HG03175 (cell line): Measurements from ENCODE around the gene ESYT3.
"Not testable (repeated sequence)": the region's sequence is repeated elsewhere in the genome, so short reads cannot be mapped to it uniquely, and the experiment has no call there.

ENCODE experiments used
- ATAC-seq: cut with Tn5 transposase; IDR thresholded peaks from one replicate; pipeline ENCODE4 v1.9.1; 2021; ENCODE audit warnings: mild to moderate bottlenecking, moderate library complexity; ENCODE audit not compliant: unreplicated experiment

Gene ESYT3

DNA sequence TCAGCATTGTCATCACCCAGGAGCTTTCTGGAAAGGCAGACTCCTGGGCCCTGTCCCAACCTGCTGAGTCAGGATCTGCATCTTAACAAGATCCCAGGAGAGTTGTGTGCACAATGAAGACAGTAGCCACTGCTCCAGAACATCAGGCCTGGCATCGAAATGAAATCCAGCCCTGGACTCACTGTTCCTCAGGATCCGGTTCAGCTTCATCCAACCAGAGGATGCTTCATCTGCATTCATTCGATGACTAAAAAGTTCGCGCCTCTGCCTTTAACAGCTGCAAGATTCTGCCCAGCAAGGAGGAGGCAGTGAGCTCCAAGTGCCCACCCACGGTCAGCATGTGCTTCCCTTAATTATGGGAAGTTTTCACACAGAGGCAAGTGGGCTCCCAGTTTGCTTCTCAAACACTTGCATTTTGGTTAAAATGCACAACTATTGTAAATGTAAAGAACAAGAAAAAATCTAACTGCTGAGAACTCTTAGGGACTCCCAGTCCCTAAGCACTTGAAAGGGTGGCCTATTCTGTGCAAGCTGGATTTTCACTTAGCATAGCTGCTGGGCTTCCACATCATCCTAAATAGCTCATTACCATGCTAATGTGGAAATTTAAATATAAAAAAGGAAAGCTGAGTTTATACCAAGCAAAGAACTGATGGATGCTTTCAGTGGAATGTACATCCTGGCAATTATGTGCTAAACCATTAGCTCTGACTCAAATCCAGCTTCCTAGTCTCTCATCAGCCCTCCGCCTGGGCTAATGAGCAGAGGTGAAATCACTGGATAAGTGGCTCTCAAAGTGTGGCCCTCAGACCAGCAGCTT lies 25.5 kb upstream of the ESYT3 start:
- ATAC-seq = no peak

DNA sequence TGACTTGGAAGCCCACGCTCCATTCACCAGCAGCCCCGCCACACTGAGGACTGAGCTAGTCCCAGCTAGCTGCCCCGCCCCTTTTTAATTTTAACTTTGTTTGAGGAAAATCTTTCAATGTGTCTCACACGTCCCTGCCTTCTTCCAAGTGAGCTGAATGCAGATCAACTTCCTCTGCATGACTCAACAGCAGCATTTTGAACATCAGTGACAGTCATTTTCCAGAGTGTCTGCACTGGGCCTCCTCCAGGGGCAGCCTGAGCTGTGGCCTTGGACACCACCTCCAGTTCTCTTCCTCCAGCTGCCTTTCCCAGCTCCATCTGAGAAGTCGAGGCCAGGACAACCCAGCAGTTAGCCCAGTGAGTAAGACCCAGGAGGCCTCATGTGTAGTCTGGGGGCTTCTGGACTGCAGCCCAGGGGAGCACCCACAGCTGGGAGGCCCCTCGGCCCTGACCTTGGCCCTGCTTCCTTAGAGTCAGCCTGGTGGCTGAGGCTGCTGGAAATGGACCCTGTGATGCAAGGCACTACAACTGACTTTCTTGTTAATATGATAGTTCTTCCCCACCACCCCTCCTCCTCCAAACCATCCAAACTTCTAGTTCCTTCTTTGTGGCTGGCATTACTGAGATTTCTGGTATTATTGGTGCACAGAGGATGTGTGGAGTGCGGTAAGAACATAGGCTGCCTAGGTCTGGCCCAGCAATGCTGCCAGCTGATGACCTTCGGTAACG lies 21.4 kb upstream of the ESYT3 start:
- no peak for ATAC-seq

DNA sequence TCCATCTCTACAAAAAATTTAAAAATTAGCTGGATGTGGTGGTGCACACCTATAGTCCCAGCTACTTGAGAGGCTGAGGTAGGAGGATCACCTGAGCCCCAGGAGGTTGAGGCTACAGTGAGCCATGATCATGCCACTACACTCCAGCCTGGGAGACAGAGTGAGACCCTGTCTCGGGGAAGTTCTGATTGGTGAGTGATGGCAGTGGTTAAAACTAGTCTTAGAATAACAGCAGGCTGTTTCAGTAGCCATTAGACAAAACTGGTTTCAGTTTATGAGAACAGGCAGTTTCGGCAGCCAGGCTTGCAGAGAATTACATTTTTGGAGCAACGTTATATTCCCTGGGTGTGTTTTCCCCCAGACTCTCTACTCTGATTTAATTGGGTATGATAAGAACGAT lies 18.2 kb upstream of the ESYT3 start:
- ATAC-seq = not testable (repeated sequence)

DNA sequence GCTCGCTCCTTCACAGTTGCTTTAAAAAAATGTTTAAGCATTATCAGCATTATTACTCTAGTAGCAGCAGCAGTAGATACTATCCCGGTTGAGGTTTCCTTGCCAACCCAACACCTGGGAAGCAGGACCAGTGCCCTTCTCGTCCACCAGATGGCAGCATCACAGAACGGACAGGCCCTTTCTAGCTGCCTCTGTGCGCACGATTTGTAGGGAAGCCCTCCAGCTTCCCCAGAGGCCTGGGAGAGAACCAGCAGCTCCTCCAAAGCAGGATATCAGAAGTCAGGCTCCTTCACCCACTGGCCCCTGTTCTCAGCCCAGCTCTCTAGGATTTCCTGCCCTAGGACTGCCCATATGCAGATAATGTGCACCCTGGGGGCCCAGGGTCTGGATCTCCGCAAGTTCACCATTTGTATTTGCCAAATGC lies 16.8 kb upstream of the ESYT3 start:
- peak; percentile 87 for ATAC-seq

DNA sequence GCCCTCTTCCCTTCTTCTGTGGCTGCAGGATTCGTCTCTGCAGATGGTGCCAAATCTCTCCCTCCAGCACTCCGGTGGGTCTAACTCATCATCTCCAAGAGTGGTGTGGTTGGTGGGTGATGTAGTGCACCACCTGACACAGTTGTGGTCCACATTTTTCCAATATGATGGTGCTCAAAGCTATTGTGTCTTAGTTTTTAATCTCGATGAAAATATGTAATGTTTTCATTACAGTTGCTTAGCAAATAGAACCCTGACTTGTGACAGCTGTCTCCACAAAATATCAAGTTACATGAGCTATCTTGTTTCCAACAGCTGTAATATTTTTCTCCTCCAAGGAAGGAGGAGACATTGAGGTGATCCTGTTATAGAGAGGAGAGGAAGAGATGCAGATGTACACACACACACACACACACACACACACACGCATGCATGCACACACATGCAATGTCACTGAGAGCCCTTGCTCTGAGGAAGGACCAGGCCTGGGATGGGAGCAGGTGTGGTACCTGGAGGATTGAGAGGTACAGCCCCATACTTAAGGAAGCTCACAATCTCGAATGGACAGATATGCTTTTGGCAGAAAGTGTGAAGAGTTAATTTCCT lies 15.7 kb upstream of the ESYT3 start:
- ATAC-seq = no peak

DNA sequence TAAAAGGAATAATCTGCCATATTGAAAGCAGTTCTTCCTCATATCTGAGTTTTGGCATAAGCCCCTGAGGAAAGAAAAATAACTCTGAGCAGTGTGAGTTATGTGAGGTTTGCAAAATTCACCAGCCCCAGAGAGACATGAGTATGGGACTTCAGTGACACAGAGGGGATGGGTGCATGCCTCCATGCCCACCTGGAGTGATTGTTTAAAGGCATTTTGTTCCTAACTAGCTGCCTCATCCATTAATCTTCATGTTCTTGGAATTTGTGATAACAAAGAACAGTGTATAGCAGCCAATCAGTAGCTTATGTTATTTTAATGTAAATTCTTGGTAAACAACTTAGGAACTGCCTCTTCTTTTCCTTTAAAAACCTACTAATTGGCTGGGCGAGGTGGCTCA lies 11.1 kb upstream of the ESYT3 start:
- ATAC-seq = no peak

DNA sequence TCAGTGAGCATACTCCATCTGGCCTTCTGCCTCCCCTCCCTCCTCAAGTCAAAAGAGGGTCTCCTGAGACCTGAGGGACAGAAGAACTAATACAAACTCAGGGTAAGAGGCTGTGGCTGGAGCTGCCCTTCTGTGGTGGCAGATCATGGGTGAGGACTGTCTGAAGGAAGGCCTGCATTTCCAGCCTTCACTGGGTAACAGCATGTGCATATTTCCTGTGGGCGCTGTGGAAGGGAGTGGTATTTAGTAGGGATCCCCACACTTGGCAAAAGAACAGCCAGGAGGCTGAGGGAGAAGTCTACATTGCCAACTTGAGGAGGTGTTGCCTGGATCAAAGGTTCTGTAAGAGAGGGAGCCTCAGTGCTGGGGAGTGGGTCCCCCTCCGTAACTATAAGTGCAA lies 10.1 kb upstream of the ESYT3 start:
- no peak for ATAC-seq

DNA sequence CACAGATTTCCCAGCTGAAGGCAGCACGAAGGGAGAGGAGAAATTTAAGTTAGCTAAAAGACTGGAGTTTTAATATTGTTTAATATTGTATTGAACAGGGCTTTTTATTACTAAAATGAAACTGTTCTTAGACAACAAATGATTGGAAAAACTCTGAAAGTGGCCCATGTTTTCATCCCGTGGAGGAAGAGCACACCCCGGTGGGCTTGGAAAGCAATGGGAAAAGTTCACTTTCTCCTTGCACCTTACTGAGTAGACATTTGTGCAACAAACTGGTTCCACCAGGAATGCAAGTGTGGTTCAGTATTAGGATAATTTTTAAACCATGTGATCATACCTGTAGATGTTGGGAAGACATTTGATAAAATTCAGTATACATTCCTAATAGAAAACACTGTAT lies 8.2 kb upstream of the ESYT3 start:
- no peak for ATAC-seq

DNA sequence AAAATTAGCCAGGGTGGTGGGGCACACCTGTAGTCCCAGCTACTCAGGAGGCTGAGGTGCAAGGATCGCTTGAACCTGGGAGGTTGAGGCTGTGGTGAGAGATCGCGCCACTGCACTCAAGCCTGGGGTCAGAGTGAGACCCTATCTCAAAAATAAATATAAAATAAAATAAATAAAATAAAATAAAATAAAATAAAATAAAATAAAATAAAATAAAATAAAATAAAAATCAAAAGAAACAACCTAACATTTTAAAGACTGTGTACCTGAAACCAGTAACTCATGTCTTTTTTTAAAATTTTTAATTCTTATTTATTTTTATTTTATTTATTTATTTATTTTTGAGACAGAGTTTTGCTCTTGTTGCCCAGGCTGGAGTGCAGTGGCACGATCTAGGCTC lies 7.7 kb upstream of the ESYT3 start:
- ATAC-seq = not testable (repeated sequence)

DNA sequence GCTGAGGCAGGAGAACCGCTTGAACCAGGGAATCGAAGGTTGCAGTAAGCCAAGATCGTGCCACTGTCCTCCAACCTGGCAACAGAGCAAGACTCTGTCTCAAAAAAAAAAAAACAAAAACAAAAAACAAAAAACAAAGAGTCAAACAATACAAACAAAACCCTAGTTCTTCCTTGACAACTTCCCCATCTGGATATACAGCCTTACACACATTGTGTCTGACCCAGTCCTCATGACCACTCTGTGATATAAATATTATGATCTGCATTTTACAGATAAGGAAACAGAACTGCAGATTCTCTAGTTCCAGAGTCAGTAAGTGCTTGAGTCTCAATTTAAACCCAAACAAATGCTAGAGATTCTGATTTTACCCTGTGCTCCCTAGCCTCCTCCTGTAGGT lies 4.8 kb upstream of the ESYT3 start:
- no peak for ATAC-seq

DNA sequence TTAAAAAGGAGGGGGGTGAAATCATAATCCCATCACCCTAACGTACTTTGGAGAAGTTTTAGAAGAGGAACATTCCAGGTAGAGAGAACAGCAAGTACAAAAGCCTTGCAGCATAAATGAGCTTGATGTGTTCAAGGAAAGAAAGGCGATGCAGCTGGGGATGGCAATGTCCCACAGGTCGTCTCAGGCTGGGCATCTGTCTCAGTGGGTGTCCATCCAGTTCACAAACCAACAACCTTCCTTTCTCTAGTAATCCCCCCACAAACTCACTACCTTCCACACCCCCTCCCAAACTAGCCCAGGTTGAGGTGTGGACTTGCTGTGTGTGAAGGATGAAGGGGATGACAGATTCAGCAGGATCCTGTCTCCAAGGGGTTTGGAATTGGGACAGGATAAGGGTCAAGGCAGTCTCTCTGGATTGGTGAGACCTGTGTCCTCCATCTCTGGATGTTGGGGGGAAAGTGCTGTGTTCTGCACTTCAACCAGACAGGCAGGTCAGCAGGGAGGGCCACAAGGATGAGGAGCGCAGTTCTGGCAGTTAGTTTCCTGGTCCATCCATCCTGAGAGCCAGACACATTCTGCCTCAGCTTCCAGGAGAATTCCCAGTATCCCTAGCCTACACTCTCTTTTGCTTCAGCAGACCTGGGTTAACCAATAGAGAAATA lies 1.7 kb upstream of the ESYT3 start:
- ATAC-seq = no peak

DNA sequence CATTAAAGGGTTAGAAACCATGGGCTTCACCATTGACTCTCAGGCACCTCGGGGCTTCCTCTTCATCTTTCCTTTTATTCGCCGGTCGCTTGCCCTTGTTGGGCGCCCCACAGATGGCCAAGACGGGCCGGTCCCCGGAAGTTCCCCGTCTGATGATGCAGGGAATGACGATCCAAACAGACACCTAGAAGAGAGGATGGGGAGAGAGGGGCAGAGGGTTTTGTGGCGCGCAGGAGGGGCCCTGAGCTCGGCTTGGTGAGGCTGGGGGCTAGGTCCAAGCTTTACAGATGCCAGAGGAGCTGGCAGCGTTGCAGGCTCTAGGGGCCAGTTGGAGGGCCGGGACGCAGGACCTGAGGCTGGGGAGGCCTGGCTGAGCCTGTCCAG lies 532 bp upstream of the ESYT3 start:
- no peak for ATAC-seq

DNA sequence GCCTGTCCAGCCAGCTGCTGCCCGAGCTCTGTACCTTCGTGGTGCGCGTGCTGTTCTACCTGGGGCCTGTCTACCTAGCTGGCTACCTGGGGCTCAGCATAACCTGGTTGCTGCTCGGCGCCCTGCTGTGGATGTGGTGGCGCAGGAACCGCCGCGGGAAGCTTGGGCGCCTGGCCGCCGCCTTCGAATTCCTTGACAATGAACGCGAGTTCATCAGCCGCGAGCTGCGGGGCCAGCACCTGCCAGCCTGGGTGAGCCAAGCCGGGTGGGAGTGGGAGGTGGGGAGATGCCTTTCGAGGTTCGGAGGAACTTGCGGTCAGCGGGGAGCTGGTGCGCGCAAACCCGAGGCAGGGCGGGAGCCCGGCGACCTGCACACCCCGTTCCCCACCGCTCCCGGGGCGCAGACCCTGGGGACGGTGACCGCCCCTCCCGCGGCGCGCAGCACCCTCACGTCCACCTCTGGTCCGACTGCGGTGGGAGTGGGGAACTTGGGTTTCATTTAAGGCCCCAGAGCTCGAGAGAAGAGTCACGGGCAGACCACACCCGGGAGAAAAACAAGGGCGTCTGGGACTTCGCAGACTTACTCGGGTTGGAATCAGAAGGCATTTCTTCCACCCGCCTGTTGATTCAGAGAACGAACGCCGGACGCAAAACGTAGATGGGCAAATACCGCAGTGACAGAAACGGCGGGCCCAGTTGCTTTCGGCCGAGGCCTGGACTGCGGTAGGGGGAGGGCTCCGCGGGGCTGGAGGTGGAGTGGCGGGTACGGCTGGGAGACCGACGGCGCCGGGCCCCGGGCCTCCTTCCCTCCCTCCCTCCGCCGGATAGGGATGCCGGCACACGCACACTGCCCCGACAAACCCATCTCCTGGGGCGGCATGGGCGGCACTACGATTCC lies 708 bp downstream of the ESYT3 start:
- ATAC-seq = no peak

DNA sequence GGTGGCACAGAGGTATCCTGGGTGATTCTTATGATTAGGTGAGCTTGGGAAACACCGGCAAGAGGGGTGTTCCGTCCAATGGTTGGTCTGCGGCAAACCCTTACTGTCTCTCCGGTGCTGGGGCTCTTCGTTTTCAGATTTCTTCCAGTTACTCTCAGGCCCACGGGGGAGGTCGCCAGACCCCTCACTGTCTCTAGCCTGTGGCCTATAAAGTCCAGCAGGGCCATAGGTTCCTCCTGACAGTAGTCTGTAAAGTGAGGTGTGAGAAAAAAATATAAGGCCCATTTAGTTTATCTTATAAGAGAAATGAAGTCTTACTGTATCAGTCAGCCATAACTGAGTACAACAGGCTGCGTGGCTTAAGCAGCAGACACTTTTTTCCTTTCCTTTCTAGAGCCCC lies 1.4 kb downstream of the ESYT3 start:
- no peak for ATAC-seq

DNA sequence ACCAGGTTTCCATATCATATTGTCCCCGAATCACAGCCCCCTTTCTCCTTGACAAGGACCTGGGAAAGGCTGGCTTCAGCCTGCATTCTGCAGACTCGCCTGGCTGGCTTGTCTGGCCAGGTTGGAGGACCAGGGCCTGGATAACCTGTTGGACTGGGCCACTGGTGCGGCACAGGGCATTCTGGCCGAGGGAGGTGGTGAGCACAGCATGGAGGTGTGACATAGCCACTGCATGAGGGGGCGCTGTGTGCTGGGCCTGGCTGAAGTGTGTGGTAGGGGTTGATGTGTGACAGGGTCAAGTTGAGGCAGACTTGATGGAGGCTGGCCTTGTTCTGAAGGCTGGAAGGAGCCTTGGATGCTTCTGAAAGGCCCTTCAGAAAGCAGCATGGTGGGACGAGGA lies 2.9 kb downstream of the ESYT3 start:
- no peak for ATAC-seq

DNA sequence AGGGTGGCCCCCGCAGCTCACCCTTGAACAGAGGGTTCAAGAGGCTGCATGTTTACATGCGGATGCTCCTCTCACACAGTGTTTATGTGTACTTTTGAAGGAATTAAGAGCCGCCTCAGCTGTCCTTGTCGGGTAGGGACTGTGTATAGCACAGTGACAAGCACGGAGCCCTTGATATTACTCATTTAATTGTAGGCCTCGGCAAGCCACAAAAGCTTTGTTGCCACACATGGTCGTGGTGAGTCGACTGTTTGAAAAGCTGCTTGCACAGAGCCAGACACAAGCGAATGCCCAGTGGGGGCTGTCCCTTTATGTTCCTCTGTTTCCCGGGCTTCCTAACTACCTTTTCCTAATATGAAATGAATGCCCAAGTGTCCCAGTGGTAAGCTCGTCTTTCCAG lies 4.5 kb downstream of the ESYT3 start:
- ATAC-seq = no peak

DNA sequence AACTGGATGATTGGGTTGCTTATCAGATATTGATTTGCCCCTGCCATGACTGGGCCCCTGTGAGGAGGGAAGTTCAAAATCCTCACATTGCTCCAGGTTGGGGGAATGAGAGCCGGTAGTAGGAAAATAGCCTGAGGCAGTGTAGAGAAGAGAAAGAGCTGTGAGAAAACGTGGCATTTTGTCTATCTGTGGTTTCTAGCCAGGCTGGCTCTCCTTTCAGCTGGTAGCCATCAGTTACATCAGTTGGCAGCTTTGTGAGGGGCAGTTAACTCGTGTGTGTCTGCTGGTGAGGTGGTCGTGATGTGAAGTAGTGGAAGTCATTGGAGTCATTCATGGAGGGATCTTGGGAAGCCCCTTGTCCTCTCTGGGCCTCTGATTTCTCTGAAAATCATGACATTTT lies 5.2 kb downstream of the ESYT3 start:
- ATAC-seq = no peak

DNA sequence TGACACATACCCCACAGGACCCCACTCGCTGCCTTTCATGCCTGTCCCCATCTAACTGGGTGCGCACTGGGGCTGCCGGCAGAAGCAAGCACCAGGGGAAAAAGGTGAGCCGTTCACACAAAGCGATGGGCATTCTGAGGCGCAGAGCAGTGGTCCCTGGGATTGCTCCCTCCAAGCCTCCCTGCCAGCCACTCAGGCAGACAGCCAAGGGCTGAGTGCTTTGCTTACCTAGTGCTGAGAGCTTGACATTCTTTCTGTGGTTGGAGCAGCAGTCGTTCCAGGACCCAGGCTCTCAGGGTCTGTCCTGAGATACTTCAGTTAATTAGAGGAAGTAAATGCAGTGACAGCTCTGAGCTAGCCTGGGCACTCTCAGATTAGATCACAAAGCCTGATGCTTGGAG lies 5.7 kb downstream of the ESYT3 start:
- ATAC-seq = no peak

DNA sequence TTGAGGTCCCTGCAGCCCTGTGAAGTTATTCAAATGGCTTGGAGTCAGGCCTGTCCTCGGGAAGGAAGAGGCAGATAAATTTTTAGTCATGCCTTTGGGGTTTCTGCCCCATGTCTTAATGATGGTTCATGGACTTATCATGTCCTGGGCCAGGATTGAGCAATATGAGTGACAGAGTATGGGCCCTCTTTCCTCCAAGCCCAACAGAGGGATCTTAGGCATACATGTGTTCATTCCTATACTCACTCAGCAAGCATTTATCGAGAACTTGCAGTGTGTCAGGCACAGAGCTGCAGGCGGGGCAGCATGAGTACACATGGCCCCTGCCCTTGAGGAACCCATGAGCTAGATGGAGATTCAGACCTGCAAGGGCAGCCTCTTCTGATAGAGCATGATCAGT lies 6.2 kb downstream of the ESYT3 start:
- no peak for ATAC-seq

DNA sequence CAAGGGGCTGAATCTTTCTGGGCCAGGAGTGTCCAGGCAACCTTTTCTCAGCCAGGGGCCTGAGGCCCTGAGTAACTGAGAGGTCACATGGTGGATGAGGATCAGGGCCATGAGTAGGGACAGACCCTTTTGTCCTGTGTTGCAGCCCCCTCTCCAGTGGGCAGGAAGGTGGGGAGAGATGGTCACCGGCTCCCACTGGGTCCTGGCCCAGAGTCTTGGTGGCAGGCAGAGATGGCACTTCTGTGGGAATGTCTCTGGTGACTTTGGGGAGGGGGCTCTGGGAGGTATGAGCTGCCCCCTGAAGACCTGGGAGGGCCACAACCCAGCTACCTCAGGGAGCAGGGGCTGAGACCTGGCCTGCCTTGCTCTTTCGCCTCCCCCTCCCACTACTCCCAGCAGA lies 6.8 kb downstream of the ESYT3 start:
- no peak for ATAC-seq

DNA sequence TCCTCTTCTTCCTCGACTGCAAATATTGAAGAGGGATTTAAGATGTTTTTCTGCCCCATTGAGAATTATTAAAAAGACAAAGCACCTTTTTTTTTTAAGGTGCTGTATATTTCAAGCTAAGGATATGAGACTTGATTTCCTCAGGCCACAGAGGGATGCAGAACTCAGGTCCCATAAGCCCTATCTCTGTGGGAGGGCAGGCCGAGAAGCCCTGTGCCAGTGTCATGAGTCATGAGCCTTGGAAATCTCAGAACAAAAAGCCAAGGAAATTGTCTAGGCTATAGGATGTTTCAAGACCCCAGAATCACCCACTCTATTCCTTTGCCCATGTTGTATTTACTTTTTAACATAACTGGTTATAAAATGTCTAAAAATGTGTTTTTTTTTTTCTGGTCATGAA lies 7.3 kb downstream of the ESYT3 start:
- no peak for ATAC-seq
